Right lung (tissue), 5 donors: Measurements from ENCODE around the gene TIMM22. TPM values are rescaled to one million over a fixed set of nuclear protein-coding genes. Genes with fewer than 3 reads are reported as not detected.
"Not testable (repeated sequence)": the region's sequence is repeated elsewhere in the genome, so short reads cannot be mapped to it uniquely, and the experiment has no call there.

Experiments
- DNase-seq, 2 donors: peaks; one replicate each; pipeline ENCODE4 v3.0.0-alpha.2; 2013
- polyA plus RNA-seq, 5 donors: library from polyadenylated mRNA; unstranded; fragments of 120-200 nt; gene quantifications; one replicate each; pipeline versions ENCODE4 v1.2.1 to v1.2.3, GENCODE V29; 2013; ENCODE audit warnings: inconsistent platforms in 1 of 5, low replicate concordance in 1 of 5; ENCODE audit not compliant: insufficient read length in 5 of 5, insufficient read depth in 1 of 5

The TIMM22 gene
- polyA plus RNA-seq, 5 donors = 14.4 to 16.8 (median 15.0) TPM

- DNase-seq = no peak
Observed at GRCh38 chr17:1036171-1036844, 39.4 kb downstream of the TIMM22 start.

DNA sequence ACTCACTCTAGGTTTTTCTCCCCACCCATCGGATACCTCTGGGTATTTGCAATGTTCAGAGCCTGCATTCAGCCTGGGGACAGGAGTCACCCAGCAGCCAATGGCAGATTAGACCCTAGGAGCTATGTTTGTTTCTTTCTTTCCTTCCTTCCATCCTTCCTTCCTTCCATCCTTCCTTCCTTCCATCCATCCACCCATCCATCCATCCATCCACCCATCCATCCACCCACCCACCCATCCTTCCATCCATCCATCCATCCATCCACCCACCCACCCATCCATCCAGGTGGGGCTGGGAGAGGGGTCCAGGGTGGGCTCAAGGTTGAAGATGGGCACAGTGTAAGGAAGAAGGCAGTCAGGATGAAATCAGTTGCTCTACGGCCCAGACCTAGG, 39.9 kb downstream of the TIMM22 start:
- DNase-seq = no peak

GRCh38 chr17:1037238-1037879, 40.4 kb downstream of the TIMM22 start:
- no peak for DNase-seq

DNA sequence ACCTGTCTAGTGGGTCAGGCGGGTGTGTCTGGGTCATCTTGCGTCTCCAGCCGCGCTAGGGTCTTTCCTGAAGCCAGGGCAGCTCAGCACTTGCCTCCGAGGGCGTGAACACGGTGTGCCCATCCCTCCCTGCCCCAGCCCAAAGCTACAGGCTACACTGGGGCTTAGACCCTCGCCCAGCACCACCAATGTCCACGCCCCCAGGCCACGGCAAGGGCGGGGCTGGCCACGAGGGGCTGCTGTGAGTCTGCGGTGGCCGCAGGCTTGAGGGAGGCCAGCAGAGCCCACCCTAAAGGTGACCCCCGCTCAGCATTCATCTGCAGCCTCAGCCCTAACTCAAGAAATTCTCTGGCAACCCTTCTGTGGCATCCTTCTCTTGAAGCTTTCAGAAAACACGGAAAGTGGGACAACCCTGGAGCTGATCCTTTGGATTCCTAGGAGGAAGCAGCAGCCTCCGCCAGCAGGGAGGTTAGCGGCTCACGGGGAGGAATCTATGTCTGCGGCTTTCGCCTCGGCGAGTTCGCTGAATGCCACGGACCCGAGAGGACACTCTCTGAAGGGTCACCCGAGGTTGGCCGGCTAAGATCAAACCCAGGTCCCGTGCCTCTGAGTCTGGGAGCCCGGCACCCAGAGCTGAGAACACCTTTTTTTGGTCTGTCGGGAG, 41.7 kb downstream of the TIMM22 start:
- no peak for DNase-seq

DNA sequence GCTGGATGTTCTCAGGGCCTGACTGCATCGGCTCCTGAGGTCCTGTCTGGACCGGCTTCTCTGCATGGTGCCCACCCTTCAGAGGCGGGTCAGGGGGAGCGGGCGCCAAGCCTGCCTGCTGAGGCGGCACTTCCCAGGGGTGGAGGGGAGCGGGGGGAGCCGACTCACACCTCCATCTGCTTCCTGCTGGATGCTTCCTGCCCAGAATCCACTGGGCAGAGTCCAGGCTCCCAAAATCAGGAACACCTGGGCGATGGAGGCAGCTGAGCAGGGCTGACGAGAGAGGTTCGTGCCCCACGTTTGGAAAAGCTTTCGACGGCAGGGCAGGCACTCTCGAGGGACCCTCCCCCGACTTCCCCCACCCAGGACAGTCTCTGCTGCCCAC, 42.2 kb downstream of the TIMM22 start:
- no peak for DNase-seq

GRCh38 chr17:1039511-1040215, 42.7 kb downstream of the TIMM22 start:
- no peak for DNase-seq

DNA sequence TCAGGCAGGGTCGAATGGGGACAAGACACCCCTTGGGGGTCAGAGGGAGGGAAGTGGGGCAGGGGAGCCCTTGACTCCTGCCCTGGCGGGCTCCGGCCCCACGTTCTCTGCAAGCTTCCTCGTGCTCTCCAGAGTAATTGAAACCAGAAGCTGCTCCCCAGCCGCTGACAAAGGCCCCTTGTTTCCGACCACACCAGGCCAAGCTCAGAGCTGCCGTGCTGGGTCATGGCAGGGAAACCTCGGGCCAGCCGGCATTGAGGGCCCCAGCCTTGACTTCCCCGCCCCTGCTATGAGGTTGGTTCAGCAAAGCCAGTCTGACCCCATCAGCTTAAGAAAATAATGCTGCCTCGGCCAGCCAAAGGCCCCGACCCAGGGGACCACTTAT, 43.3 kb downstream of the TIMM22 start:
- DNase-seq = no peak

DNA sequence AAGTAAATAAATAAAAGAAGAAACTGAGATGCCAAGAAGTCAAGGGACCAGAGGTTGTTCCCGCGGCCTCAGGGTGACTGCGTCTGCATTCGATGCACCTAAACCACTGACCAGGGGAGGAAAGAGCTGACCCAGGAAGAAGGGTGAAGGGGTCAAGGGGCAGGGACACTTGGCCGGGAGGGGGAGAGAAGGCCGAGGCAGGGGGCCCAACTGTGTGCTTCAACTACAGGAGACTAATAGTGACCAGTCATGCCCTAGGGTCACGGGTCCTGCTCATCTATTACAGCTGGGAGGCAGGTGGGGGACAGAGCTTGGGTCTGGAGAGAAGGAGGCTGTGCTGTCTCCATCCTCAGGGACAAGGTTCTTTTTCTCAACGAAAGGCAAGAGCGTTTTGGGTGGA, 44.8 kb downstream of the TIMM22 start:
- no peak for DNase-seq

- DNase-seq = no peak
Observed at GRCh38 chr17:1042486-1042885, 45.6 kb downstream of the TIMM22 start.

- peak; percentile 74 to 76 for DNase-seq
Observed at GRCh38 chr17:1043601-1044251, 46.8 kb downstream of the TIMM22 start.

GRCh38 chr17:1044387-1045009, 47.6 kb downstream of the TIMM22 start:
- DNase-seq = not testable (repeated sequence)

- DNase-seq = no peak
Observed at GRCh38 chr17:1045456-1045855, 48.5 kb downstream of the TIMM22 start.

DNA sequence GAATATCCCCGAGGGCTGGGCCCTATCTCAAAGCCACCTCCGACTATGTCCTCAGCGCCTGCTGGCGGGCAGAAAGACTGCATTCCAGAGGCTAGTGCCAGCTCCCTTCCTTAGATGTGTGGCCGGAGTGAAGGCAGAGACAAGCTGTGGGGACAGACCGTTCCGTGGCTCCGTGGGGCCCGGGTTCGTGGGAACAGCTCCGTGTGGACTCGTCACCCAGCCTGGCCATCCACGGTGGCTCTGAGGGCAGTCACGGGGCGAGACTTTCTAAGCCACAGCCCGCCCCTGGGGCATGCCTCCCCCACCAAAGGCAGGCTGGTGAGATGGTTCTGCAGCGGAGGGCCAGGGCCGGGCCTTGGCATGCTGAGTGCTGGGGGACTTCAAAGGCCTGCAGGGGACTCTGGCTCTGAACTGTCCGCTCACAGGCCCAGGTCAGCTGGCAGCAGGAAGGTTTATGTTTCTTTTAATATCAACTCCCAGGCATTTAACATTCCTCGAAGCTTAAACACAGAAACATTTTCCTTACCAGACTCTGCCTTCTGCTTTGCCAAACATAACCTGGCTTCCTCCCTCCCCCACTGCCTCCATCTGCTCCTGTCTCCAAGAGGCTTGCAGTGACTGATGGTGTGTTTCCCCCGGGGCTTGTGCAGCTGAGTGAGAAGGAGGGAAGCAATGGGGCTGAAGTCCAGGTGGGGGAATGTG, 50.4 kb downstream of the TIMM22 start:
- no peak for DNase-seq

DNA sequence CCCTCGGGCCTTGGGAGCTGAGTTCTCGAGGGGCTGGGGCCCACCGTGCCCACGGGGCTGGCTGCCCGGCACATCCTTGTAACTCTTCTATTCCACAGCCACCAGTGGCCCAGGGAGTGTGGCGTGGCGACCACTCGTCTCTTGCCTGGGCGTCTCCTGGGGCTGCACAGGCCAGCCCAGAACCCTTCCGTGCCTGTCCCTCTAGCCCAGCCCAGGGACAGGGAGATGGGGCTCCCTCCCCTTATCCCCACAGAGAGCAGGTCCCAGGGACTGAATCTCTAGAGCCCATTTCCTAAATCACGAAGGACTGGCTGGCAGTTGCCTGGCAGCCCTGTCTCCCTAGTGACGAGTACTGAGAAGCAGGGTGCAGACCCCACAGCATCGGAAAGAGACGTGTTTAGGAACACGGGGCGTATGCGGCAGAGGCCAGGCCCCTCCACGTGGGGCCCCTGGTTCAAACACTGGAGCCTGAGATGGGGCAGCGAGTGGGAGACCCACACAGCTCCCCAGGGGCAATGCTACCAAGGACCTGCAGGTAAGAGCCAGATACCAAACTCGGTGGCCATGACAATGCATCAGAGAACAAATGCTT, 51.0 kb downstream of the TIMM22 start:
- DNase-seq = no peak

GRCh38 chr17:1048516-1049115, 51.7 kb downstream of the TIMM22 start:
- DNase-seq = not testable (repeated sequence)

DNA sequence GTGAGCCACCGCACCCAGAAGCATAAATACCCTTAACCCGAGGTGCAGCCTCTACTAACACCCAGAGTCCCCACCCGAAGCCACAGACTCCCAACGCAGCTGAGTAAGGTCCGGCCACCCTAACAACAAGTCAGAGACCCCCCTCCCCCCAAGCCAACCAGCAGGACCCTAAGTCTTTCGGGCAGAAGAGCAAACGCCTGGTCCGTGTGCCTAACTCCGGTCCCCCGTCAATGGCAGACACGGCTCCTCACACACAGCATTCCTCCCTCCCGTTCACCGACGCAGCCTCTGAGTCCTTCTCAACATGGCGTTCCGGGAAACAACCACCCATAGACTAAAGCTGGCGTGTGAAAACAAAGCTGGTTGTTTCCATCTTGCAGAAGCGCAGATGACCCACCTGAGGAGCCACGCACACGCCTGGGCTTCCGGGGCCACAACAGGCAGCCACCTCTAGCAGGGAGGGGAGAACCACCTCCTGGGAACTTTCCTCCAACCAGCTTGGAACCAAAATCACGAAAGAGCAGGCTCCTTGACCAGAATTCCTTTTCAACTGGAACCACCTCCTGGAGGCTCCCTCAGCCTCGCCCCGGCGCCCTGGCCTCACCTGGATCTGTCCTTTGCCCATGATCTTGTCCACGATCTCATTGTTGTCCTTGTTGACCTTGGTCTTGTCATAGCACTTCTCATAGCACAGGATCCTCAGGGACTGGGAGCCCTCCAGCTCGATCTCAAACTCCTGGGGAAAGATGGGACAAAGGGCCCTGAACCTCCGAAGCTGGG, 52.7 kb downstream of the TIMM22 start:
- DNase-seq = no peak

DNA sequence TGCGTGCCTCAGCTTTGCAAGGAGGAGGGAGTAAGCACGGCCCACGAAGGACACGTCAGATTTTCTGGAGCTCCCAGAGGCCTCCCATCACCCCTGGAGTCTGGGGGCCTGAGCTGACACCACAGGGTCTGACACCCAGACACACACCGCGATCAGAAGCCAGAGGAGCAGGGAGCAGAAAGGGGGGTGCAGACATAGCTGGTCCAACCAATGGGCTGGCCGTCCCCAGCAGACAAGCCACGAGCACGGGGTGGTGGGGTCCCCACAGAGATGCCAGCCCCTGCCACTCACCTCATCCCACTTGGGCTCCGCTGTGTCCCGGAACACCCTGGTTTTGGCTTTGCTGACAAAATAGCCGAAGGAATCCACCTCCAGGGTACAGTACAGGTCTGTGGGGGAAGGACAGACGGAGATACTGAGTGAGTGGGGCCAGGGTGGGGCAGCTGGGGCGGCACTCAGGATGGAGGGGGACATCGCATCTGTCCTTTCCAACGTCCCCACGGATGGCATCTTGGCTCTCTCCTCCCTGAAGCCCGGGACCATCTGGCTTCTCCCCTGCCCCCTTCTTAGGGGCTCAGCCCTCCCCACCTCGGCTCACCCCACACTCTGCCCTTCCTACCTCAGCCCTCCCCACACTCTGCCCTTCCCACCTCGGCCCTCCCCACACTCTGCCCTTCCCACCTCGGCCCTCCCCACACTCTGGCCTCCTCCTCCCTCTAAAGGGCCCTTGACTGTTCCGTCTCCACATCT, 53.5 kb downstream of the TIMM22 start:
- no peak for DNase-seq
